Measurements from ENCODE around the gene DHX15. TPM values are rescaled to one million over a fixed set of nuclear protein-coding genes. Genes with fewer than 3 reads are reported as not detected.

DHX15 gene
- total RNA-seq, 1 experiment from 2014 or later = 229 TPM

GRCh38 chr4:24614881-24615280 lies 30.5 kb upstream of the DHX15 start:
- Histone ChIP-seq H3K9ac (ENCODE audit: low read length) (no peak overlapping the region), H3K4me2 (ENCODE audit: low read length) (no peak overlapping the region), H2AFZ (ENCODE audit: low read length) (no peak overlapping the region), H3K4me1 (ENCODE audit: insufficient read depth, low read length) (no peaks in the 10 kb centered on the region), H3K27ac (ENCODE audit: low read length) (no peak overlapping the region), H3K9me2 (replicated peaks; ENCODE audit: low read length) (no peaks in the 10 kb centered on the region), H3F3A (ENCODE audit: low read length, unreplicated experiment) (no peaks in the 10 kb centered on the region), H3K4me3 (ENCODE audit: low read length) (no peak overlapping the region), H3K79me2 (ENCODE audit: low read length) (no peaks in the 10 kb centered on the region), H3K36me3 (ENCODE audit: low read depth, low read length) (no peaks in the 10 kb centered on the region), H4K20me1 (ENCODE audit: low read length) (no peaks in the 10 kb centered on the region), H3K27me3 (ENCODE audit: low read length) (no peaks in the 10 kb centered on the region), H3K9me3 (ENCODE audit: low read length) (no peaks in the 10 kb centered on the region)
- POLR2A ChIA-PET (ENCODE audit: unreplicated experiment) = no interaction called here
- intact Hi-C loops (cut with micrococcal nuclease) = no loop called here
- no peak for ATAC-seq
- BruUV-seq (replicated peaks) = no TSS peak
- CTCF ChIA-PET = no interaction called here
- no peak for DNase-seq
- no peak for TF ChIP-seq EZH2phosphoT487 (IDR thresholded peaks at IDR 0.05; ENCODE audit: borderline replicate concordance, low read length)
- TF ChIP-seq CTCF (conservative IDR thresholded peaks at IDR 0.05; ENCODE audit: low read depth, low read length) = no peak
- no peak for TF ChIP-seq EZH2 (IDR thresholded peaks at IDR 0.05; ENCODE audit: low read length, unreplicated experiment)

GRCh38 chr4:24613502-24613901 lies 29.1 kb upstream of the DHX15 start:
- Histone ChIP-seq H3K9ac (ENCODE audit: low read length) (no peak overlapping the region), H3K27ac (ENCODE audit: low read length) (no peak overlapping the region), H3K4me2 (ENCODE audit: low read length) (no peak overlapping the region), H3F3A (ENCODE audit: low read length, unreplicated experiment) (no peaks in the 10 kb centered on the region), H3K27me3 (ENCODE audit: low read length) (no peaks in the 10 kb centered on the region), H3K79me2 (ENCODE audit: low read length) (no peaks in the 10 kb centered on the region), H4K20me1 (ENCODE audit: low read length) (no peaks in the 10 kb centered on the region), H3K9me2 (replicated peaks; ENCODE audit: low read length) (no peaks in the 10 kb centered on the region), H2AFZ (ENCODE audit: low read length) (no peak overlapping the region), H3K9me3 (ENCODE audit: low read length) (no peaks in the 10 kb centered on the region), H3K4me3 (ENCODE audit: low read length) (no peak overlapping the region), H3K4me1 (ENCODE audit: insufficient read depth, low read length) (no peaks in the 10 kb centered on the region), H3K36me3 (ENCODE audit: low read depth, low read length) (no peaks in the 10 kb centered on the region)
- TF ChIP-seq CTCF (conservative IDR thresholded peaks at IDR 0.05; ENCODE audit: low read depth, low read length) (no peak), EZH2phosphoT487 (IDR thresholded peaks at IDR 0.05; ENCODE audit: borderline replicate concordance, low read length) (no peak), EZH2 (IDR thresholded peaks at IDR 0.05; ENCODE audit: low read length, unreplicated experiment) (no peak)
- ChIA-PET POLR2A (ENCODE audit: unreplicated experiment) (no interaction called here), CTCF (no interaction called here)
- no TSS peak for BruUV-seq (replicated peaks)
- intact Hi-C loops (cut with micrococcal nuclease) = no loop called here
- DNase-seq (no peak), ATAC-seq (no peak)

GRCh38 chr4:24611575-24611974 lies 27.2 kb upstream of the DHX15 start:
- intact Hi-C loops (cut with micrococcal nuclease) = no loop called here
- Histone ChIP-seq H3K9ac (ENCODE audit: low read length) (no peak overlapping the region), H3K4me1 (ENCODE audit: insufficient read depth, low read length) (no peaks in the 10 kb centered on the region), H3F3A (ENCODE audit: low read length, unreplicated experiment) (no peaks in the 10 kb centered on the region), H3K9me2 (replicated peaks; ENCODE audit: low read length) (no peaks in the 10 kb centered on the region), H4K20me1 (ENCODE audit: low read length) (no peaks in the 10 kb centered on the region), H3K4me3 (ENCODE audit: low read length) (no peak overlapping the region), H3K36me3 (ENCODE audit: low read depth, low read length) (no peaks in the 10 kb centered on the region), H2AFZ (ENCODE audit: low read length) (no peak overlapping the region), H3K4me2 (ENCODE audit: low read length) (no peak overlapping the region), H3K27ac (ENCODE audit: low read length) (no peak overlapping the region), H3K79me2 (ENCODE audit: low read length) (no peaks in the 10 kb centered on the region), H3K9me3 (ENCODE audit: low read length) (no peaks in the 10 kb centered on the region), H3K27me3 (ENCODE audit: low read length) (no peaks in the 10 kb centered on the region)
- ATAC-seq (no peak), DNase-seq (no peak)
- ChIA-PET CTCF (no interaction called here), POLR2A (ENCODE audit: unreplicated experiment) (no interaction called here)
- TF ChIP-seq EZH2phosphoT487 (IDR thresholded peaks at IDR 0.05; ENCODE audit: borderline replicate concordance, low read length) (no peak), CTCF (conservative IDR thresholded peaks at IDR 0.05; ENCODE audit: low read depth, low read length) (no peak), EZH2 (IDR thresholded peaks at IDR 0.05; ENCODE audit: low read length, unreplicated experiment) (no peak)
- no TSS peak for BruUV-seq (replicated peaks)

All from PC-3 (cell line).